OCI-LY3 (cell line): Measurements from ENCODE around the gene OR10H5.

ENCODE experiments used
- EZH2phosphoT487 ChIP-seq: fragments of 200-600 bp; shearing (Covaris generic); IDR thresholded peaks from 2 replicates; pipeline ENCODE4 v1.6.1; 2018; ENCODE audit warnings: antibody characterized with exemption, mixed run types, low read depth
- TF ChIP-seq, protein P1 (sequence below): fragments of 200-600, 300-600 bp; sonication (generic); IDR thresholded peaks from 2 replicates; pipeline ENCODE4 v1.5.1; 2014; ENCODE audit warnings: antibody characterized with exemption, low read length, low read depth

- TF ChIP-seq, protein P1, sequence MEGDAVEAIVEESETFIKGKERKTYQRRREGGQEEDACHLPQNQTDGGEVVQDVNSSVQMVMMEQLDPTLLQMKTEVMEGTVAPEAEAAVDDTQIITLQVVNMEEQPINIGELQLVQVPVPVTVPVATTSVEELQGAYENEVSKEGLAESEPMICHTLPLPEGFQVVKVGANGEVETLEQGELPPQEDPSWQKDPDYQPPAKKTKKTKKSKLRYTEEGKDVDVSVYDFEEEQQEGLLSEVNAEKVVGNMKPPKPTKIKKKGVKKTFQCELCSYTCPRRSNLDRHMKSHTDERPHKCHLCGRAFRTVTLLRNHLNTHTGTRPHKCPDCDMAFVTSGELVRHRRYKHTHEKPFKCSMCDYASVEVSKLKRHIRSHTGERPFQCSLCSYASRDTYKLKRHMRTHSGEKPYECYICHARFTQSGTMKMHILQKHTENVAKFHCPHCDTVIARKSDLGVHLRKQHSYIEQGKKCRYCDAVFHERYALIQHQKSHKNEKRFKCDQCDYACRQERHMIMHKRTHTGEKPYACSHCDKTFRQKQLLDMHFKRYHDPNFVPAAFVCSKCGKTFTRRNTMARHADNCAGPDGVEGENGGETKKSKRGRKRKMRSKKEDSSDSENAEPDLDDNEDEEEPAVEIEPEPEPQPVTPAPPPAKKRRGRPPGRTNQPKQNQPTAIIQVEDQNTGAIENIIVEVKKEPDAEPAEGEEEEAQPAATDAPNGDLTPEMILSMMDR: no peak
- no peak for TF ChIP-seq EZH2phosphoT487
Measured at GRCh38 chr19:15758379-15758778, 29.1 kb upstream of the OR10H5 start.
